GM21515 (cell line): ENCODE measurements around the gene ABCA1.
"Not testable (repeated sequence)": the region's sequence is repeated elsewhere in the genome, so short reads cannot be mapped to it uniquely, and the experiment has no call there.

Experiments
- ATAC-seq: cut with Tn5 transposase; IDR thresholded peaks from one replicate; pipeline ENCODE4 v1.9.1; 2021; ENCODE audit not compliant: unreplicated experiment

ABCA1 gene

DNA sequence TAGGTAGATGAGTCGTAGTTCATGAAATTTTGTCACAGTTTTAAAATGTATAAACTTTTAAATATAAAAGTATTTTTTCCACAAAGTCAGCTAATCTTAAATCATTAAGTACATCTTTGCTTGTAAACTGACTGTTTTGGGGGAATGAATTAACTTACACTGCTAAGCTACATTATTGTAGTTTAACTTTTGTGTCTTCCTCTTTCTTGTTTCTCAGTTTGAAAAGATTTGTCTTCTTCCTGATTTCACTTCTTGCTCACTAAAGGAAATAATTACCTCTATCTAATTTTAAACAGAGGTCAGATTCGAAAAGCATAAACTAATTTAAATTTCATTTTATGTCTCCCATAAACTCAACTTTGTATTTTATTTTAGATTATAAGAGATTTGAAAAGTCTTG, 158.3 kb downstream of the ABCA1 start:
- ATAC-seq, result peak; percentile 37

DNA sequence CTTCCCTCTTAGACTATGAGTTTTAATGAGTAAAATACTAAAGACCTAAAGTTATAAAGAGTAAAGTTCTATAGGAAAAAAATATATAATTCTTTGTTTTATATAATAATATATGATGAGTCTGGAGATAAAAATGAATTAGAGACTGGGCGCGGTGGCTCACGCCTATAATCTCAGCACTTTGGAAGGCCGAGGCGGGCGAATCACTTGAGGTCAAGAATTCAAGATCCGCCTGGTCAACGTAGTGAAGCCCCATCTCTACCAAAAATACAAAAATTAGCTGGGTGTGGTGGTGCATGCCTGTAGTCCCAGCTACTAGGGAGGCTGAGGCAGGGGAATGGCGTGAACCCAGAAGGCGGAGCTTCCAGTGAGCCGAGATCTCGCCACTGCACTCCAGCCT, 158.9 kb downstream of the ABCA1 start:
- ATAC-seq, result not testable (repeated sequence)

DNA sequence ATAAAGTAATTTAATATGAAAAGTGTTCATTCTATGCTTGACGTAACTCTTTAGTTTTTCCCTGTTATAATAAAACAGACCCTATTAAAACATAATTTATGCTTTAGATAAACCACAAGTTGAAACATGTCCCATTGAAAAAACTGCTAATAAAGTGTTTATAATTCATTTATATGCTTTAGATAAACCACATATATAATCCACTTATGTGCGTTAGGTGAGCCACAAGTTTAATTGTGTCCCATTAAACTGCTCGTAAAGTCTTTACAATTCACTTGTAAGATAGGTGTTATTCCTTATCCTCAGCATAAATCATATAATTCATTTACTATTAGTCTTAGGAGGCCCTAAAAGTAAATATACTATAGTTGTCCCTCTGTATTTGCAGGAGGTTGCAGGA, 160.4 kb downstream of the ABCA1 start:
- ATAC-seq, result no peak

DNA sequence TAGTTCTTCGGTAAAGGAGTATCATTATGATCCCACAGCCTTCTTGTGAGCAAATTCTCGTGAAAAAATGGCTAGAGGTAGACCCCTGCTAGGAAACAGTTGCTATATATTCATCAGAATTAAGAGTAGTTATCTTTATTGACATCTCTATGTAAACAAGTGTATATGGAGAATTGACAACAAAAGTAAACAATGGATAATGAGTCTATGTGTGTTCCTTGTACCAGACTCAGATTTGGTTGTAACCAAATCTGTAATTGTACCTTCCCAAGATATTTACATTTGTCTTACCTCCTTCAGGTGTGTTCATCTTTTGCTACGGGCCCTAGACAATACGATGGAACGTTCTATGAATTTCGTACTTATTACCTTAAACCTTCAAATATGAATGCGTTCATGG, 161.9 kb downstream of the ABCA1 start:
- ATAC-seq, result no peak

DNA sequence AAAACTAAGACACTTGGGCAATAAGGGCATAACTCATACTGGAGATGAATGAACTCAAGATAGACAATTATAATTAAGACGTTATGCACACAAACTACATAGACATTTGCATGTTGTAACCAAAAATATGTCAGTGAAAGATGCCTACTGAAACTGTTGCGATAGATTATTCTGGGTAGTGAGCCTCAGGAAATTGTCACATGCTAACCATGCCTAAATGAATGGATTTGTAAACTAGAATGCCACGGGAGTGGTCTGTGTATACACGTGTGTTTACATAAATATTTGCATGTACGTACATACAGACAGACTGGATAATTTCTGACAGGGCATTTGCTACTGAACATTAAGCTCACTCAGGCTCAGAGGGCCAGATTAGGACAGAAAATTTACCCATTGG, 162.8 kb downstream of the ABCA1 start:
- ATAC-seq, result no peak

DNA sequence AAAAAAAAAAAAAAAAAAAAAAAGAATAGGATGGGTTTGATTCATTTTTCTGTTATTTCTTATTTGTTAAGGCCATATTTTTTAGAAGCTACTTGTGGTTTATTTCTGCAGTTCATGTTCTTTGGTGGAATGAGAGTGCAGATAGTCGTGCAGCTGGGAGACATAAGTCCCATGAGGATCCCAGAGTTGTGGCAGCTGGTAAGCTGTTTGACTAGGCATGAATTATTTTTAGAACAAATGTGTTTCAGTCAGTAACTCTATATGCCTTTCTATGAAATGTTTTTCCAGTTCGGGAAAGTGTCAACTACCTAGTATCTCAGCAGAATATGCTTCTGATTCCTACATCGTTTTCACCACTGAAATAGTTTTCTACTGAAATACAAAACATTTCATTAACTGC, 169.0 kb downstream of the ABCA1 start:
- ATAC-seq, result no peak

DNA sequence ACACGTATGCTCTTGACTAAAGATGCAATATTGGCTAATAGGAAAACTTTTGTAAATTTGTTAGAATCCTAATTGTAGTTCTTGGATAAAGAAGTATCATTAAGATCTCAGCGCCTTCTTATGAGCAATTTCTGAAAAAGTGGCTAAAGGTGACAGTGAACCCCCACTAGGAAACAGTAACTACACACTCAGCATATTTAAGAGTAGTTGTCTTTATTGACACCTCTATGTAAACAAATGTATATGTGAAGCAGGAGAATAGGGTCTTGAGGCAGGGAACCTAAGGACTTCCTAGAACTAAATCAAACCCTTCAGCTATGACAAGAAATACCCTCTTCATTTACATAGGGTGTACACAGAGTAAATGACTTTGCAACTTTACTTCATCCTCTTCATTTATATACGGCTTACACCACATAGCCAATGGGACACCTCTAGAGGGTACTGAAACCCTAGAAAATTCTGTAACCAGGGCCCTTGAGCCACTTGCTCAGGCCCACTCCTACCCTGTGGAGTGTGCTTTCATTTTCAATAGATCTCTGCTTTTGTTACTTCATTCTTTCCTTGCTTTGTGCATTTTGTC, 177.7 kb downstream of the ABCA1 start:
- peak; percentile 23 for ATAC-seq

DNA sequence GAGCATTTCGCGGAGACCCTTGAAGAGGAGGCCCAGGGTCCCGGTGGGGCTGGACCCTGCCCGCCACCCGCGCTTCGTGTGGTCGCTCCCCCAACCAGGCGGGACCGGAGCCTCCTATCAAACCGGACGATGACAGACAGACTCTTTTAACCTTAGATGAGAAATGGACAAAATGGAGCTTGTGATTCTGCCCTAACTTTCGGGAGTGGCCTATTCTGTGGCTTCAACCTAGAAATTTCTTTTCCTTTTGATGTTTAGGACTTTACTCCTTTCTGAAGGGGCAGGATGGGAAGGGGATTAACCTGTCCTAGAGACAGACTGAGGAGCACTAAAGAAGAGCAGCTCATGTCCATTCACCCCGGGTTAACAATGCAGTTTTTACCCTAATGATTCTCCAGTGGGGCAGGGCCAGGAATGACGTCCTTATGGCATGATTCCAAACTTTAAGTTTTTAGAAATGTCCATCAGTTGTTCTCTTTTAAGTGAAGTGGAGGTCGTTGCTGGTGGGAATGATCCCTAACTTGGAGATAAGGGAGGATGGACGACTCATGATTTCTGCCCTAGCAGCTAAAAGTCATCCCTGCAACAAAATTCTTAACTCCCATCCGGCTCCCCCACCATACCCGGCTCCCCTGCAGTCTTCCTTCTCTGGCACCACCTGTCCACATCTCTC, 179.5 kb downstream of the ABCA1 start:
- ATAC-seq, result peak; percentile 5

DNA sequence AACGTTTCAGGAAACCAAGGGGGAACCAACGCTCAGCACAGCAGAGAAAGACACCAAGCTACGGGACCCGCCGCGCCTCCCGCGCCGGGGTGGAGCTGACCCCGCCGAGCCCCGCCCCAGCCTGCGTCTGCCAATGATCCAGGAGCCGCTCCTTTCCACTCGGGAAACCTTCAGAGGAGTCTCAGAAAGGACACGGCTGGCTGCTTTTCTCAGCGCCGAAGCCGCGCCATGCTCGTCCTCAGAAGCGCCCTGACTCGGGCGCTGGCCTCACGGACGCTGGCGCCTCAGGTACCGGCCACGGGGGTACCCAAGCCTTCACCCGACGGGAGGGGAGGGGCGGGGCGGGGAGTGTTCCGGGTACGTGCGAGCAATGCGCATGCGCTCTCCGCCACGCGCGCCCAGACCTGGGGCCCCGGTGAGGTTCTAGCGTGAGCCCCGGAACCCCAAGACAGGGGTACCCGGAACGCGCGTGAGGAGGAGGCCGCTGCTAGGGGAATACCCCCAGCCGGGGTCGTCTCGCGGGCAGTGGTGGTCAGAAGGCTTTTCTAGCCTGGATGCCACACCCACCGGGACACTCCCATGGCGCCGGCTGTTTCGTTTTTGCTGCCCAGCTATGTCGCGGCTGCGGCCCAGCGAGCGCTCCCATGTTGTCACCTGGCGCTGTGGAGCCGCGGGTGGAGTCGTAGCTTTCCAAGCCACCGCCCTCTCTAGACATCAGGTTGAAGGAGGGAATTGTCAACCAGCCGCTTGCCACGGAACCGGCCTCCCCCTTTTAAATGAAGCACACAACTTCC, 180.2 kb downstream of the ABCA1 start, which contains the start of gene NIPSNAP3A:
Gene NIPSNAP3A, plus strand, starts transcription at position 119 of the 794 bp plus-strand sequence. Its CDS starts 110 bp downstream, at position 229.
- ATAC-seq, result peak; percentile 89

DNA sequence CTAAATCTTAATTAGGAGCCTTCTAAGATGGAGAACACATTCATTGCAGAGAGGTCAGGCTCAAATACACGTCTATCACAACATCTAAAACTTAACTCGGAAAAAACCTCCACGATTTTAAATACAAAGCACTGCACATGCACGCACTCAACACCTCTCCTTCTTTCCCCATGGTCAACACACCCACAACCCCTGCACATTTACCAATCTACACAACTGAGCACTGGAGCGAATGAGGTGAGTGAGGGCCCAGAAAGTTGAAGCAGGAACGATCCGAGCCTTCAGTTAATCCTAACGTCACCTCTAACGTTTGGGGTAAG, 180.8 kb downstream of the ABCA1 start:
- no peak for ATAC-seq

DNA sequence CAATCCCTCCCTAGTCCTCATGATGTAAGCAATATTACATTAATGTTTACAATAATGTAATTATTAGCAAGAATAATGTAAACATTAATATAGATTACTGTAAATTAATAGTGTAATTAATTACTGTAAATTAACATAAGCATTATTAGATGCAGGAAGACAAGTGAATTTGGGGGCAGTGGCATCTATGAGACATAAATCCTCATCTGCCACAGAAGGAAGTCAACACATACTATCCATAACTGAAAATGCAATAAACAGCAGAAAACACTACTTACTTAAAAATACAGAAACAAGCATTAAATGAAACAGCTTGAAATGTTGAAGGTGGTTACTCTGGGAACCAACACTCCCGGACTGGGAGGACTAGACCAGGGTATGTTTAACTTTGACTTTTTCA, 181.2 kb downstream of the ABCA1 start:
- no peak for ATAC-seq

DNA sequence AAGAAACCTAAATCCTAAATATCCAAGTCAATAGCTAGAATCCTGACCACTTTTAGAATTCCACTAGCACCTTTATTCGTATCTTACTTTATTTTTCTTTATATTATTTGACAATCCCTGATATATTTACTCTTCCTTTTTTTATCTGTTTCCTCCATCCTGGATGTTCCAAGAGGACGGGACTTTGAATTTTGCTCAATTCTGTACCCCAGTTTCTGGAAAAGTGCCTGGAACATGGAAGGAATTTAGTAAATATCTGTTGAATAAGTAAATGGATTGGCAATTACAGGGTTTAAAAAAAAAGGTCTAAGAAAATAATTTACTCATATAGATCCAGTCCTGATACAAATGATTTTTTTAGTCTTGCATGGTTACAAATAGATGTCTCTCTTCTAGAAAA, 181.7 kb downstream of the ABCA1 start:
- no peak for ATAC-seq

DNA sequence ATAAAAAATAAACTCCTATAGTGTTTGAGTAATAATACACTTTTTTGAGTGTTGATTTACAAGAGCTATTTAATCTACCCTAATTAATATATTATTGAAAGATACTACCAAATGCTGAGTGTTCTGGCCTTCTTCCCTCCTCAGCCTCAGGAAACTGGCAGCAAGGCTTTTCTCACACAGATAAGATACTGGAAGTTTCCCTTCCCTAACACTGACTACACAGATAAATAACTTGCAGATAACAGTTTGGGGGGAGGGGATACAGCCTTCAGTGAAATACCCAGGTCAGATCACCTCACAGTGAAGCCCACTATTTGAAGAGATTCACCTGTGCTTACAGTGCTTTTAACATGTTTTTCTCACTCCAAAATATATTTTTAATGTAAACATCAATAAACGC, 182.1 kb downstream of the ABCA1 start:
- no peak for ATAC-seq

DNA sequence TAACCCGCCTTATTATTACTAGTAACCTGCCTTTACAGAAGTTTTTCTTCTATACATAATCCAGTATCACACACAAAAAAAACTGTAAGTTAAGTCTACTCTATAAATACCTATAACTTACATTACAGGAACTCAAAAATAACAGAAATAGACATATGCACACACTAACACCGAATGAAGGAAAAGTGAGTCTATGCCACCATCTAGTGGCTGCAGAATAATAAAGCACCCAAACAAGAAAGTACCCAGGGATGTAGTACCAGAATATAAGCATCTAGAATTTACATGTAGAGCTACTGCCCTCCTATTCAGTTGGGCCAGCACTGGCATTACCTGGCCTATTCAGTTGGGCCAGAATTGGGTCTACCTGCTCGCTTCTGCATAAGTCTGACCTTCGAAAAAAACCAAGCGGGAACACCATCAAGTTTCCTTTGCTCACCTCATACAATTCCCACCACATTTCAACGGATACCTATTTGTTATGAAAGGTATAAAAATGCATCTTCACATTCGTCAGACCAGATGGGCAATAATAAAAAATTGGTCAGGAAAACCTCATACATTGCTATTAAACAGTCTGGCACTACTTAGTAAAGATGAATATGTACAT, 184.5 kb downstream of the ABCA1 start:
- ATAC-seq, result peak; percentile 40

DNA sequence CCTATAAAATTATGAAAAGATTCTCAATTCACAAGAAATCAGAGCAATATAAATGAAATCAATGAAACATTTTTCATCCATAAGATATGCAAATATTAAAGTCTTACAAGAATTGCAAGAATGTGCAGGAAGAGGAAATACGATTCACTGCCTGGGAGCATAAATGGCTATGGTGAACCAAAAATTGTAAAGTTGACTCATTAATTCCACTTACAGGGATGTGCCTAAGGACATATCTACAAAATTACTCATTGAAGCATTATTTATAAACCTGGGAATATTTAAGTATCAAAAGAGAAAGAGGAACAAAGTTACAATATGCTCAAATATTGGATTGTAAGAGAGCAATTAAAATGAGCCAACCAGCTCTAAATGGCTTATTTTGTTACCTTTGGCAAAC, 187.3 kb downstream of the ABCA1 start:
- no peak for ATAC-seq

DNA sequence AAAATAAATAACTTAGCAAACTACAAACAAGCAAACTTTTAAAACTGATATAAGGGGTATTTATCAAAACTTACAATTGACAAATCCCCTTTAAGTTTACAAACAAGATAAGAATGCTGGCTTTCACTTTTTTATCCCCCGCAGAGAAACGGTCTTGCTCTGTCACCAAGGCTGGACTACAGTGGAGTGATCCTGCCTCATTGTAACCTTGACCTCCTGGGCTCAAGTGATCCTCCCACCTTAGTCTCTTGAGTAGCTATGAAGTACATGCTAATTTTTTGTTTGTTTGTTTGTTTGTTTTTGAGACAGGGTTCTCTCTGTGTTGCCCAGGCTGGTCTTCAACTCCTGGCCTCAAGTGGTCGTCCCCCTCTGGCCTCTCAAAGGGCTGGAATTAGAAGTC, 189.5 kb downstream of the ABCA1 start:
- ATAC-seq, result no peak
